Esophagus mucosa (tissue), 1 donor: Measurements from ENCODE around the gene VAPA. TPM values are rescaled to one million over a fixed set of nuclear protein-coding genes. Genes with fewer than 3 reads are reported as not detected.
A peak's percentile ranks its signal among the peaks of the same experiment; 100 is the strongest.
"Not testable (repeated sequence)": the region's sequence is repeated elsewhere in the genome, so short reads cannot be mapped to it uniquely, and the experiment has no call there.

Experiments used
- ATAC-seq: fragments of 200-7000 bp; cut with Tn5 transposase; one replicate; pipeline ENCODE4 v1.9.1; 2020
- total RNA-seq: library from RNA; stranded (reverse); gene quantifications from one replicate; pipeline ENCODE4 v1.2.4, GENCODE V29; 2023
- donor health status: DM: yes; HTN: yes; CAD: no.

The VAPA gene
- total RNA-seq, 1 donor from 2014 or later: 232 TPM

GRCh38 chr18:9887992-9888391 is 25.8 kb upstream of the VAPA start:
- no peak for ATAC-seq

- no peak for ATAC-seq
Observed at GRCh38 chr18:9890196-9890595, 23.6 kb upstream of the VAPA start.

GRCh38 chr18:9890957-9891356 is 22.9 kb upstream of the VAPA start:
- no peak for ATAC-seq

- peak; percentile 46 for ATAC-seq
Observed at GRCh38 chr18:9891515-9891914, 22.3 kb upstream of the VAPA start.

GRCh38 chr18:9894454-9895068 is 19.3 kb upstream of the VAPA start:
- peak; percentile 51 for ATAC-seq

GRCh38 chr18:9897129-9897528 is 16.7 kb upstream of the VAPA start:
- ATAC-seq: no peak

GRCh38 chr18:9897787-9898291 is 16.0 kb upstream of the VAPA start:
- ATAC-seq: not testable (repeated sequence)

- ATAC-seq: peak; percentile 73
Observed at GRCh38 chr18:9898792-9899549, 14.8 kb upstream of the VAPA start.

- ATAC-seq: not testable (repeated sequence)
Observed at GRCh38 chr18:9899550-9899930, 14.3 kb upstream of the VAPA start.

GRCh38 chr18:9900699-9901098 is 13.1 kb upstream of the VAPA start:
- no peak for ATAC-seq

- no peak for ATAC-seq
Observed at GRCh38 chr18:9901377-9901776, 12.4 kb upstream of the VAPA start.

GRCh38 chr18:9902264-9902663 is 11.6 kb upstream of the VAPA start:
- ATAC-seq: peak; percentile 52

GRCh38 chr18:9902832-9903231 is 11.0 kb upstream of the VAPA start:
- ATAC-seq: no peak

- ATAC-seq: peak; percentile 50
Observed at GRCh38 chr18:9905401-9905922, 8.4 kb upstream of the VAPA start.

- ATAC-seq: peak; percentile 43
Observed at GRCh38 chr18:9906481-9906880, 7.3 kb upstream of the VAPA start.

- no peak for ATAC-seq
Observed at GRCh38 chr18:9907867-9908266, 5.9 kb upstream of the VAPA start.

- ATAC-seq: no peak
Observed at GRCh38 chr18:9910071-9910470, 3.7 kb upstream of the VAPA start.

GRCh38 chr18:9910661-9911060 is 3.2 kb upstream of the VAPA start:
- no peak for ATAC-seq

- ATAC-seq: no peak
Observed at GRCh38 chr18:9911226-9911625, 2.6 kb upstream of the VAPA start.

- not testable (repeated sequence) for ATAC-seq
Observed at GRCh38 chr18:9912285-9912684, 1.5 kb upstream of the VAPA start.

GRCh38 chr18:9913151-9913525 is 678 bp upstream of the VAPA start:
- no peak for ATAC-seq

GRCh38 chr18:9914334-9914583 is 443 bp downstream of the VAPA start:
- no peak for ATAC-seq

- peak; percentile 48 for ATAC-seq
Observed at GRCh38 chr18:9914584-9915290, 921 bp downstream of the VAPA start.
